ENCODE measurements around the gene ARHGAP42.
"Not testable (repeated sequence)": the region's sequence is repeated elsewhere in the genome, so short reads cannot be mapped to it uniquely, and the experiment has no call there.

Gene ARHGAP42

GRCh38 chr11:100990931-100991330 is 303.8 kb downstream of the ARHGAP42 start:
- no peak for DNase-seq

- DNase-seq, result no peak
These were observed 304.5 kb downstream of the ARHGAP42 start for GRCh38 chr11:100991541-100991940.

GRCh38 chr11:100994966-100995365 is 307.9 kb downstream of the ARHGAP42 start:
- no peak for DNase-seq

DNA sequence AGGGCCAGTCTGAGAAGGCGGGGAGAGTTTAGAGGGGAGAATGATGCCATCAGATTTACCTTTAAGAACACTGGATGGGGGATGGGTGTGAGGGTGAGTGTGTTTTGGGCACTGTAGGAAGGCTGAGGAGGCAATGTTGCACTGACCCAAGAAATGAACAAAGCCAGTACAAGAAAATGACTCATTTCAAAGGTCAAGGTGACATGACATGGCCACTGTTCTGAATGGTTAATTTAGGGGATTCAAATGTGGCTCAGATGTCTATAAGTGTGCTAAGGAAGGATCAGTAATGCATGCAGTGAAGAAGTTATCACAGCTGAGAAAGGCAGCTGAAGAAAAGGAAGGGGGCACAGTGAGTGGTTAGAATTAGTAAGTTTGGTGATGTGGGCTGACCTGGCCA is 312.7 kb downstream of the ARHGAP42 start:
- DNase-seq, result no peak

DNA sequence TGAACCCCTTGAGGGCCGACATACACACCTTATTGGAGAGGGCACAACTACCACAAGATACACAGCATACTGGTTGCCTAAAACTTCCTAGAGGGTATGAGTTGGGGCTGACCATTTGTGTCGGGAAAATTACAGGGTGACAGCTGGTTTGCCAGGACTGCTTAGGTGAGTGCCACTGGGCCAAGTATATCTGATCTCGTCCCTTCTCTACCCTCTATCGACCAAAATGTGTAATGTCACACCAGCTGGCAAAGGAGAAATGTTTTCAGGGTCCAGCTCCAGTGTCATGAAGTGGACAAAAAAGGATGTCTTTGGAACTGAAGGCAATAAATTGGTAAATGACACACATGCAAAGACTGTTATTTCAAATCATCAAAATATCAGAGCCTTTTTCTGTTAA is 316.4 kb downstream of the ARHGAP42 start:
- DNase-seq, result no peak

DNA sequence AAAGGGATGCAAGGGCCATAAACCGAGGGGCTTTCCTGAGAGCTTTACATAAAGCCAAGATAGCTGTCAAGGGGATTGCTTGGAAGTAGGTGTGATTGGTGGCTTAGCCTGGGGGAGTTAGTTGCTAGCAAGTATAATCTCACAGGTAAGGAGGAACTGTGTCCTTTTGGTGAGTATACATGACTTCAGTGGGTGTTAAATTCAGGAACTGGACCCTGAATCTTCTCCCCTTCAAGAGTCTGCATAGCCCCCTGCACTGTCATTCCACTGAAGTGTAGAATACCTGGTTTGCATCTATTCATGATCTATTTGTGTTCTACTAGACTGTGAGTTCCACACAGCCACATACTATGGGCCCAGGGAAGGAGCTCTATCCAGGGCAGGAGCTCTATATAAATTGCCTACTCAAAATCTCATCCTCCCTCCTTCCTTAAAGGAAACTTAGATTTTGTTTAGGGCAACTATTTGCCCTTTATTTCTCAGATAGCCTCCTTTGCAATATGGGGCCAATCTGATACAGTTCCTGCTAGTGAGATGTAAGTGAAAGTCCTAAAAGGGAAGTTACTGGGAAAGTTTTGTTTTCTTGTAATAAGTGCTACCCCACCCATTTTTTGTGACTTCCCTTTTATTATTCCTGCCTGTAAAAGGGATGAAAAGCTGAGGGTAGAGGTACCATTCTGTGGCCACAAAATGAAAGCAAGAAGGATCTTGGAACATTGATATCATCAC is 322.0 kb downstream of the ARHGAP42 start:
- DNase-seq, result no peak

GRCh38 chr11:101009690-101010055 is 322.6 kb downstream of the ARHGAP42 start:
- DNase-seq, result no peak

DNA sequence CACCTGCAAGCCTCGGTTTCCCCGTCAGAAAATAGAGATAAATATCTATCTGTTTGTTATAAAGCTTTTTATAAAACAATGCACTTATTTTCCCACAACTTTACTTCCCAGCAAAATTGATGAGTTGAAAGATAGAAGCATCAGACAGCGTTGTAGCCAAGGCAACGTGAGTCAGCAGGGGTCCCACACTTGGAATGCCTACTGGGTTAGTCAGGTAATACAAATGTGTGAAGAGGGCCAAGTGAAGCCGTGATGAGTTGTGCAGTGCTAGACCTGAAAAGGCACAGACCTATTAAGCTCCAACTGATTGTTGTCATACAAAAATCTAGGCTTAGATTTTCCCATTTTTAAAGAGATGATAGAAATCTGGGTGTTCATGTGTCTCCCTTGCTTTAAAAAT is 323.8 kb downstream of the ARHGAP42 start:
- no peak for DNase-seq

GRCh38 chr11:101011881-101012280 is 324.8 kb downstream of the ARHGAP42 start:
- no peak for DNase-seq

DNA sequence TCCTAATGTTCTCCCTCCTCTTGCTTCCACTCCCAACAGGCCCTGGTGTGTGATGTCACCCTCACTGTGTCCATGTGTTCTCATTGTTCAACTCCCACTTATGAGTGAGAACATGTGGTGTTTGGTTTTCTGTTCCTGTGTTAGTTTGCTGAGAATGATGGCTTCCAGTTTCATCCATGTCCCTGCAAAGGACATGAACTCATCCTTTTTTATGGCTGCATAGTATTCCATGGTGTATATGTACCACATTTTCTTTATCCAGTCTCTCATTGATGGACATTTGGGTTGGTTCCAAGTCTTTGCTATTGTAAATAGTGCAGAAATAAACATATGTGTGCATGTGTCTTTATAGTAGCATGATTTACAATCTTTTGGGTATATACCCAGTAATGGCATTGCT is 326.6 kb downstream of the ARHGAP42 start:
- not testable (repeated sequence) for DNase-seq

GRCh38 chr11:101014600-101015285 is 327.7 kb downstream of the ARHGAP42 start:
- DNase-seq, result no peak

GRCh38 chr11:101019870-101020269 is 332.8 kb downstream of the ARHGAP42 start:
- DNase-seq, result no peak

DNA sequence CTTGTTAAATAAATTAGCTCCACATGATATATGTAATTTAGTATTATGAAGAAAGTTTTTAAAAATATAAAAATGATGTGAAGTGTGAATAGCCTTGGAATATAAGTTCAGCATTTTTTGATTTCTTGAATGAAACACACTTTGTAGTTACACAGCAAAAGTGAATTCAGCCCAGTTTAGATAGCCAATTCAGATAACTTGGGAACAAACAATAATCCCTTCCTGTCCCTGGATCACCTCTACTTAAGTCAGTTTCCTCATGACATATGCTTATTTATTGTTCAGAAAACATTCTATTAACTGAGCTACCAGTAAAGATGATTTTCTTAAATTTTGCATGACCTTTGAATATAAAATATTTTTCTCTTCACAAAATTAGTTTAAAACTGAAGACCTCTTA is 335.2 kb downstream of the ARHGAP42 start:
- no peak for DNase-seq

DNA sequence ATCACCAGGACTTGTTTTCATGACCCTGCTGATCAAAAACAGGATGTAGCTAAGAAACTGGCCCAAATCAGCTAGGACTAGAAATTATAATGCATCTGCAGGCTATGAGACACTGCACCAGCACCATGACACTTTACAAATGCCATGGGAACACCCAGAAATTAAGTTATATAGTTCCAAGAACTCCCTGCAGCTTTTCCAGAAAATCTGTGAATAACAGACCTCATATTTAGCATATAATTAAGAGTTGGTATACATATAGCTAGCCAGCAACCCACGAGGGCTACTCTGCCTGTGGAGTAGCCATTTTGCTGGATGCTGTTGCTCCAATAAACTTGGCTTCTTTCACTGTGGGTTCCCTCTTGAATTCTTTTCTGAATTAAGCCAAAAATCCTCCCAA is 341.6 kb downstream of the ARHGAP42 start:
- no peak for DNase-seq

GRCh38 chr11:101030015-101030414 is 342.9 kb downstream of the ARHGAP42 start:
- no peak for DNase-seq

GRCh38 chr11:101030692-101031091 is 343.6 kb downstream of the ARHGAP42 start:
- DNase-seq, result no peak

DNA sequence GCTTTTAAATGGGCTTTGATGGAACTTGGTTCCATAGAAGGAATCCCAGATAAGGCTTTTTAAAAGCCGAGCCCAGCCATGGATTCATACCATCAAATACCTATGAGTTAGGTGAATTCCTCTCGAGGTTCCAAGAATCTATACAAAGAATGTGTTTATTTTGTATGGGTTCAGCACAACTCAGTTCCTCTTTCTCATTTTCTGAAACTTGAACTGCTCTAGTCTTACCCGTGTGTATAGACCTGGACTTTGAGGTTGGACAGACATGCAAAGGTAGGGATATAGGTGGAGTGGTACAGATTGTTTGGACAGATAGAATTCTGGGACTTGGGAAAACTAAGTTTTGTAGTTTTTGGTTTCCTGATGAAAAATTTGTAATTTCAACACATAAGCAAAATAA is 344.6 kb downstream of the ARHGAP42 start:
- DNase-seq, result no peak

- DNase-seq, result no peak
These were observed 345.9 kb downstream of the ARHGAP42 start for GRCh38 chr11:101032991-101033390.

DNA sequence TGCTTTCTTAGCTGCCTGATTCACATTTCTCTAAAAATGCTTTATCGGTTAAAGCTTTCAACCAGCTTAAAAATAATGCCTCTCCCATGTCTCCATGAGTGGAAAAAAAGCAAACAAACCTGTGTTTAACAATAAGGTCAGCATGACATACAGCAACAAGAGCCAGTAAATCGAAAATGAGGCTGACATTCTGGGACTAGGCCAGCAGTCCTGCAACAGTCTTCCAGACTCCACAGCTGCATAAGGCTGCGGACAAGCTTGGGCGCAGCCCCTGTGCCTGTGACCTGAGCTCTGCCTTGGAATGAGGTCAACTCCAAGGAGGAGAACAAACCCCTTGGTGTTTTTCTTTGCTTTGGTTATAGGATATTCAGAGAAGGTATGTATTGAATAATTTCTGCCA is 347.0 kb downstream of the ARHGAP42 start:
- DNase-seq, result no peak

DNA sequence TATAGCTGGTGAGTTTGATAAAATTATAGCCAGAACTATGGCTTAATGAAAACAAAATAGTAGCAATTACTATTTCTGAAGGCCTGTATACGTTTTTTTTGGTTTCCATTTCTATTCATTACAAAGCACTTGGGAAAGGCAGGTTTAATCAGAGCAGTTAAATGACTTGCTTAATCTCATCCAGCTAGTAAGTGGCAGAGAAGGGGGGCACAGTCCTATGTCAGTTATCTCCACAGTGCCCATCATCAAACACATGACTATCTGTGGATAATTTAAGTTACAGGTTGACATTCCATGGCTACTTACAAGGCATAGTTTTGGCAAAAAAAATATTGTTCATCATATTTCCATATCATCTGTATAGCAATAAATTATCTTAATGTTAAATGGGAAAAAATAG is 348.8 kb downstream of the ARHGAP42 start:
- no peak for DNase-seq

Measured in NCI-H1436 (cell line).